GM19035 (cell line): ENCODE results near the gene C8A.

Experiments used
- ATAC-seq: cut with Tn5 transposase; IDR thresholded peaks from one replicate; pipeline ENCODE4 v1.9.1; 2021; ENCODE audit not compliant: unreplicated experiment

Gene C8A

DNA sequence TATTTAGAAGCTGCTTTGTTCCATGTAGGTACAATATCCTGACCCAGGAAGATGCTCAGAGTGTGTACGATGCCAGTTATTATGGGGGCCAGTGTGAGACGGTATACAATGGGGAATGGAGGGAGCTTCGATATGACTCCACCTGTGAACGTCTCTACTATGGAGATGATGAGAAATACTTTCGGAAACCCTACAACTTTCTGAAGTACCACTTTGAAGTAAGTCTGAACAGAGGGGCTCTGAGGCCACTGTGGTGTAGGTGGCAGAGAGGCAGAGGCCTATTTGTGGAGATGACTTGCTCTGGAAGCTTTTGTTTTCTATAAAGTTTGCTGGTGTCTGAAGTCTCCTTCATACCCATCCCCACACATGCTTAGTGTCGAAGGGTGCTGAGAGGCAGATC is 26.8 kb downstream of the C8A start:
- no peak for ATAC-seq

DNA sequence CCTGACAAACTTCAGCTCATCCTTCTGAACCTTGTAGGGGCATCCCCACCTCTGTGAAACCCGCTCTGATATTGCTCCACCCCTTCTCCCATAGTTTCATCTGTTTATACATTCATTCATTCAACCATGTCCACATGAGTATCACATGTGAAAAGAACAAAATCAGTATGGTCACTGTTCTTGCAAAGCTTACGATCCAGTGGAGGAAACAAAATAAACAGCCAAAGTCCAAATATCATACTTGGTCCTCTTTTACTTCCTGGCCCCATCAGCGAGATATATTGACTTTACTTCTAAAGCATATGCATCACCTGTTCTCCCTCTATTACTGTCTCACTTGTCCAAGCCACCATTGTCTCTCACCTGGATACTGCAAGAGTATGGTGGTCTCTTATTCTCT is 35.6 kb downstream of the C8A start:
- ATAC-seq = no peak

- no peak for ATAC-seq
Measured at GRCh38 chr1:56894014-56894413, 39.4 kb downstream of the C8A start.

DNA sequence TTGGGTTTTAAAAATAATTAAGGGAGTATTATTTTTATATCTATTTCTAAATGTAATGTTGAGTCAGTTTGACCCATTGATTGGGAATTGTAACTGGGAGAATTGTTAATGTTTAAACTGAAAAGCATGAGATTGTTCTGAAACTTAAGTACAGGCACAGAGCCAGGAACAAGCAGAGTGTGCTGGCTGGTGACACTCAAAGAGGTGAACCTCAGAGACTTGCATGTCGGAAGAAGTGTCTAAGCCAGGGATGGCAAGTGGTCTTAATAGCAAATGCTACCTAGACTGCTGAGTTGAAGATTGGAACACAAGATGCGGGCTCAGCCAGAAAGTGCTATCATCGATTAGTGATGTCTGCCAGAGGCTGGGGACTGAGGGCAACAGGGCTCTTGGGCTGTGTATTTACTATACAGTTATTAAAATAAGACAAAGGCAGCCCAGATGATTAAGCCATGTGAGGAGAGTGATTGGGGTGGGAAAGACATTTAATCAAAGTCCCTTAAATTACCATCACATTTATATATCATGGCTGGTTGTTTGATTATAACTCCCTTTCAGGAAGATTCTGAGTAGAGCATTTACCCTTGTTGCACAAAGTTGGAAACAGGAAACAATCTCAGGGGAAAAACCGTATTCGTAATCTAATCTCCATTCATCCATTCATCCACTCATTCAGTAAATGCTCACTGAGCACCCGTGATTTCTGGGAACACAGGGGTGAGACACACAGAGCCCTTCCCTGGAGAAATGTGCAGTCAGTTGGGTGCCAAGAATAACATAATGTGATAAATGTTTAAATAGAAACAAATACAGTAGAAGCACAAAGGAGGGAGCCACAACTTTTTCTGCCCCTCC is 42.8 kb downstream of the C8A start:
- ATAC-seq = no peak

- no peak for ATAC-seq
Measured at GRCh38 chr1:56898005-56898373, 43.4 kb downstream of the C8A start.

- no peak for ATAC-seq
Measured at GRCh38 chr1:56898879-56899278, 44.3 kb downstream of the C8A start.

- ATAC-seq = no peak
Measured at GRCh38 chr1:56901716-56902115, 47.1 kb downstream of the C8A start.

DNA sequence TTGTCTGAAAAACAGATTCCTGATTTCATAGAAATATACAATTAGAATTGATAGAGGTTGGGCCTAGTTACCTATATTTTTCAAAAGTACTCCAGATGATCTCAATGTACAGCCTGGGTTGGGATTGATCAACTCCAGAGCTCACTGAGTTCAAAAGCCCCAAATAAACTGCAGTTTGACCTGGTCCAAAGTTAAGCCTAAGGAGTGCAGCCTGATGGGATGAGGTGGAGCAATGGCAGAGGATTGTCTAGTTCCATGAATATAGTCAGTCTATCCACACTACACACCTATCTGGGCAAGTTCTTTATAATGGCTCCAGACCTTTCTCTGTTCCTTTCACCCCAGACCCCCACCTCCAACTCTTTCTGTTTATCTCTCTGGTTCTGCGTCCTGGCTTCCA is 49.2 kb downstream of the C8A start:
- ATAC-seq = no peak

DNA sequence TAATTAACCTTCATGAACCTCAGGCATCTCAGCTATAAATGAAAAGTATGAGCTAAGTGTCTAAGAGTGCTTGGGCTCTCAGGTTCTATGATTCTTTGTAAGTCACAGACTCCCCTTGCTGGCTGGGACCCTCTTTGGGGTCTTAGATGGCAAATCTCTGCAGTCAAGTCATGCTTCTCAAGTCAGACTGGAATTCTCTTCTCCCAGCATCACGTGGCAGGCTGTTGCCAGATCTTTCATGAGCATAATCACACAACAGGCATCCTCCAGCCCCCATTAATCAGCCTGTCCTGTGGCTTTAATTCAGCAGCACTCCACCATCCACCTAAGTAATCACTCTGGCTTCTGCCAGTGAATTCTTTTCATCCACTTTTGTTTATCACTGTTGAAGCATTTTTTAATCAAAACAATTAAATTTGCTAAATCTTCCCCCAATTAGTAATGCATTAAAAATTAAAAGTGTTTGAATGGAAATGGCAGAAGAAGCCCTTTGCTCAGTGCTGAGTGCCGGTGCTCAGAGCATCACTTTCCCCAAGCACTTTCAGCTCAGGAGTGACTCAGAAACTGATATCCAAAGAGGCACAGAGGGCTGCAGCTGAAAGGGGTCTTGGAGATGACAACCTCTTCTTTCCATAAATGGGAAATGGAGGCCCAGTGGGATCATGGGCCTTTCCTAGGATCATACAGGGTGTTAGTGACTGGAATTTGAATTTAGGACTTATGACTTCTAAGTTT is 50.2 kb downstream of the C8A start:
- ATAC-seq = no peak

- ATAC-seq = no peak
Measured at GRCh38 chr1:56905667-56906066, 51.1 kb downstream of the C8A start.

GRCh38 chr1:56908619-56909221 is 54.1 kb downstream of the C8A start:
- ATAC-seq = no peak

DNA sequence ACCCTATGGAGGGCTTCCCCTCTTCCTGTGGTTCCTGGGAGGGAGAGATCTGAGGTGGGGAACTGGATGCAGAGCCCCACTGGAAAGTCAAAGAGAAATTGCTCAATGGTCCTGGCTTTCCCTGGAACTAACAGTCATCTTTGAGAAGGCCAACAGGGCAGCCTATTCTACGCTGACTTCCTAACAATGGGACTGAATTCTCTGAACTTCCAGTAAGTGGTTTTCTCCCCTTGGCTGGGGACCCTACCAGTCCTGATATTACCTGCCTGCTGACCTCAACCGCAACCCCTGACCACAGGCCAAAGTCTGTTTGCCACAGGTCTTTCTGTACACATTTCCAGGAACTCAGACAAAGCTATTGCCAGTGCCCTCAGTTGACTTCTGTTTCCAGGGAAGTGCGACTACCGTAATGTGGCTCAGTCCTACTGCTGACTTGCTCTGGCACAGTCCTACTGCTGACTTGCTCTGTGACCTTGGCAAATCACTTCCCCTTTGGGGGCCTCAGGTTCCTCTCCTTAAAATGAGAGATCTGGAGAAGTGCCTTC is 55.9 kb downstream of the C8A start:
- ATAC-seq = no peak

DNA sequence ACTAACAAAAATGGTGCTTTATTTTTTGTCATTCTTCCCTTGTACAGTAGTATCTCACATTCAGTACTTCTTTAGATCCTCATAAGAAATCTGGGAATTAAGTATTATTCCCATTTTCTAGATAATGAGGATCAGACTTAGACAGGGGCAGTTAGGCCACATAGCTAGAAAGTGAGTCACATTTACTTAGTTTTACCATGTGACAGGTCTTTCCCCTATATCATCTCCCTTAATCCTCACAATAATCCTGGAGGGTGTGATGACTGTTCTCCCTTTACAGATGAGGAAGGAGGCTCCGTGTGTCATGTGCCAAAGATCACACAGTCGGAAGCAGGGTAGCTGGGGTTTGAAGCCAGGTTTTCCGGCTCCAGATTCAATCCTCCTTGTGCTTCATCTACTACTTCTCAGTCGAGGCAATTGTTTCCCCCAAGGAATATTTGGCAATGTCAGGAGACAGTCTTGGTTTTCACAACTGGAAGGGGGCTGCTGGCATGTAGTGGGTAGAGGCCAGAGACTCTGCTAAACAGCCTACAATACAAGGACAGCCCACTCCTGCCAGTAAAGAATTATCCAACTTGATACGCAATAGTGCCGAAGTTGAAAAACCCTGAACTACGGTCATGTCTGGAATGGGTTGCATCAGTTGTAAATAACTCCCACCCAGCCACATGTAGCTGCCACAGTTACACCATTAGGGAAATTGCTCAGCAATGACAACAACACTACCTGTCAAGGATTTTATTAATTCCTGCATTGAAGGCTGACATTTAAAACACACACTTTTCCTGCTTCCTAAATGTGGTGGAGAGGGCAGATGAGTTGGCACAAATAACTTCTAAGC is 56.7 kb downstream of the C8A start:
- no peak for ATAC-seq

- no peak for ATAC-seq
Measured at GRCh38 chr1:56912325-56912724, 57.7 kb downstream of the C8A start.

DNA sequence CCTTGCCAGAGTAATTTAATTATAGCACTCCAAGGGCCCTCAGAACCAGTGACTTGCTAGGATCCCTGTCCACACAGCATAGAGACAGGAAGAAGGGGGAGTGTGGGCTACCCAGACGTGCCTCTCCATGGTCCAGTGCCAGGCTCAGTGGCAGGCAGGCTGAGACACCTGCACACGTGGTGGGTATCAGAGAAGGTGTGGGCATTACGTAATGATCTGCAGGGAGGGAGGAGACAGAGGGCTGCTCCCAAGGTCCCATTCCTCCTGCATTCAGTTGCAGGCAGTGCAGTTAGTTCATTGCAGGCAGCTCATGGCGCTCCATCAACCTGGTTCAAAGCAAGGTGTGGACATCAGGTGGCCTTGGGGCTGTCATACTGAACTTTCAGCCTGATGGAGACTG is 61.4 kb downstream of the C8A start:
- no peak for ATAC-seq

DNA sequence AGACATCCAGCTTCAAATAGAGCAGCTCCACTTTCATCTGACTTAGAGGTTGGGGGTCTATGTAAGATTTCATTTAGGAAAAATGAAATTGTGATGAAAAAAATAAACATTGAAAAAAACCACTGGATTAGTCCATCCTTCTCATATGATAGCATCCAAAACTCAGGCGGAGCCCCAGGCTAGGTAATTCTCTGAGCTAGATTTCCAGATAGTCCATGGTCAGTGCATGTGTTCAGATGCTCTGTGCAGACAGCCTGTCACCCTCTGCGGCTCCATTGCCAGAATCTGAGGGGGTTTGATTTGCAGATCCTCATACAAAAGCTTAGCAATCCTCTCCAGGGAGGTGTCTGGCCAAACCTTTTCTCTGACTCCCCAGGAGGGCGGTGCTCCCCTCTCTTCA is 62.0 kb downstream of the C8A start:
- ATAC-seq = no peak

DNA sequence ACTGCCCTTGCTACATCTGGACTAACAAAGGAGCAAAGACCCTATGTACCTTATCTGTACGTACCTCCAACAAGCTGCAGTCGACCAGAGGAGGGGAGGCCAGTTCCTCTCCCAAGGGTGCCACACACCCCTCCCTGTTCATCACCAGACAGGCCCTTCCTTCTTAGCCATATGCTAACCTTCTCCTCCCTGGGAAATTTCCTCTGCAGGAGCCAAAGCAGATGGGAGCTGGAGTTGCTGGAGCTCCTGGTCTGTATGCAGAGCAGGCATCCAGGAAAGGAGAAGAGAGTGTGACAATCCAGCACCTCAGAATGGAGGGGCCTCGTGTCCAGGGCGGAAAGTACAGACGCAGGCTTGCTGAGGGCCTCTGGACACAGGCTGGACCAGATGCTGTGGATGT is 62.8 kb downstream of the C8A start:
- no peak for ATAC-seq

- no peak for ATAC-seq
Measured at GRCh38 chr1:56920591-56921001, 66.0 kb downstream of the C8A start.

DNA sequence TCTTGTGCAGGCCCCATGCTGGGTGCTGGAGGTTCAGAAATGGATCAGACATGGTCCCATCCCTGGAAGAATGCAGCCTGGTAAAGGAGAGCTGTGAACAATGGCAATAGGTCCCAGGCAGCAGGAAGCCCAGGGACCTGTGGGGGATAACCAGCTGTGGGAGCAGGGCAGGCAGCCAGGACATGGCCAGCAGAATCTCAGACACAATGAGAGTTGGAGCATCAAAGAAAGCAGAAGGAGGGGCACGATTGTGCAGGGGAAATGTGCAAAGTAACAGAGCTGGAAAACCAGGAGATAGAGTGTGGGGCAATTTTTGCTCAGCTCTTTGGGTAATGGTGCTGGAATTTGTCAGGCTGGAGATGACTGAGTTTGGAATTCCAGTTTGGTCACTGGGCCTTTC is 66.9 kb downstream of the C8A start:
- no peak for ATAC-seq

DNA sequence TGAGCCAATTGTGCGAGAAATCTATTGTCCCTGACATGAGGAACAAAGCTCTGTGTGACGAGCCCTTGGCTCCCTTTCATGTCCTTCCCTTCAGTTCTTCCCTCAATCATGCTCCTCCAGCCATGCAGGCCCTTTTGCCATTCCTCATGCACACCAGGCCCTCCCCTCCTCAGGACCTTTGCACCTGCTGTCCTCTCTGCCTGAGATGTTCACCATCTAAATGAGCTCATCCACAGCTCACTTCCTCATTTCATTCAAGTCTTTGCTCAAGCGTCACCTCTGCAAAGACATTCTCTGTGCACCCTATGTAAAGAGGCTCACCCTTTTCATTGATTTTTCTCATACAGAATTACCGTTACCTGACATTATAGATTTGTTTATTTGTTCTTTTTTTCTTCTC is 67.5 kb downstream of the C8A start:
- ATAC-seq = no peak

GRCh38 chr1:56922507-56922906 is 67.9 kb downstream of the C8A start:
- ATAC-seq = no peak
